PC-9 (cell line): ENCODE measurements around the gene SLC6A19.

ENCODE experiments used
- CTCF ChIP-seq: fragments of 200-600 bp; sonication (generic); conservative IDR thresholded peaks from 2 replicates; pipeline ENCODE4 v1.6.1; 2017; ENCODE audit warnings: mixed run types, antibody characterized with exemption, mild to moderate bottlenecking, moderate library complexity
- EZH2 ChIP-seq: fragments of 200-600 bp; sonication (generic); IDR thresholded peaks from 2 replicates; pipeline ENCODE4 v1.8.0; 2017; ENCODE audit warnings: antibody characterized with exemption, low read depth

GRCh38 chr5:1156033-1156753 lies 45.2 kb upstream of the SLC6A19 start:
- TF ChIP-seq CTCF (no peak), EZH2 (no peak)
